A549 (cell line): Measurements from ENCODE around the gene TALDO1. TPM values are rescaled to one million over a fixed set of nuclear protein-coding genes. Genes with fewer than 3 reads are reported as not detected.

Source experiments
- ATAC-seq, 2 experiments: fragments of 200-7000 bp in 1 of 2; fragments of >200 bp in 1 of 2; cut with Nextera tagmentation in 1 of 2; cut with Tn5 transposase in 1 of 2; 3 replicates each; pipeline versions ENCODE4 v1.8.0 to v1.9.1; 2018 to 2020; ENCODE audit warnings: mild to moderate bottlenecking in 1 of 2, moderate library complexity in 1 of 2
- CTCF ChIA-PET: fragments of 300-600 bp; sonication (Branson Sonifier 250); formaldehyde crosslinking; extraction: SDS; loops from one replicate; lab custom pipeline; 2021; ENCODE audit warnings: antibody characterized with exemption, inconsistent platforms; lab: Yijun Ruan, JAX
- POLR2A ChIA-PET: fragments of 350-600 bp; formaldehyde crosslinking; extraction: SDS; loops from one replicate; lab custom pipeline; 2021; ENCODE audit warnings: antibody characterized with exemption, inconsistent platforms; lab: Yijun Ruan, JAX
- DNase-seq, 2 experiments: peaks; one replicate each; pipeline versions ENCODE4 v3.0.0 to v3.0.0-alpha.2; 2011 to 2016; ENCODE audit warnings: low read depth in 1 of 2, low spot score in 1 of 2
- FAIRE-seq: peaks from 2 replicates; lab custom pipeline; 2011; peaks lifted over from hg19 to GRCh38; lab: Jason Lieb, UNC
- H3K27ac ChIP-seq, 2 experiments: fragments of >200 bp; sonication (Bioruptor Twin); formaldehyde crosslinking; 3 replicates each; pipeline ENCODE4 v1.5.1; 2016 to 2017
- H3K4me1 ChIP-seq: fragments of >200 bp; sonication (Bioruptor Twin); formaldehyde crosslinking; 3 replicates; pipeline ENCODE4 v1.6.1; 2016
- H3K4me2 ChIP-seq: fragments of >200 bp; sonication (Bioruptor Twin); formaldehyde crosslinking; 3 replicates; pipeline ENCODE4 v1.6.1; 2016
- H3K4me3 ChIP-seq: fragments of >200 bp; sonication (Bioruptor Twin); formaldehyde crosslinking; 3 replicates; pipeline ENCODE4 v1.5.1; 2016
- H3K9me3 ChIP-seq: fragments of >200 bp; sonication (Bioruptor Twin); formaldehyde crosslinking; 3 replicates; pipeline ENCODE4 v1.6.1; 2016
- CEBPB ChIP-seq, 2 experiments: fragments of >200 bp in 1 of 2; sonication (Bioruptor Twin) in 1 of 2; formaldehyde crosslinking in 1 of 2; IDR thresholded peaks; 2 replicates each; pipeline ENCODE4 v1.6.1; 2012 to 2016
- CTCF ChIP-seq: fragments of >200 bp; sonication (Bioruptor Twin); formaldehyde crosslinking; IDR thresholded peaks from 3 replicates; pipeline ENCODE4 v1.5.1; 2016
- E2F6 ChIP-seq: IDR thresholded peaks from 2 replicates; pipeline ENCODE4 v1.6.1; 2012; ENCODE audit warnings: low read depth, borderline replicate concordance
- EHF ChIP-seq: fragments of 250-450 bp; sonication (Bioruptor Pico); IDR thresholded peaks from 2 replicates; pipeline ENCODE4 v1.5.0; 2020; ENCODE audit warnings: mild to moderate bottlenecking
- EHMT2 ChIP-seq: fragments of 200-600 bp; sonication (generic); IDR thresholded peaks from 2 replicates; pipeline ENCODE4 v1.6.1; 2016; ENCODE audit warnings: antibody characterized with exemption, low read depth, mild to moderate bottlenecking, moderate library complexity
- ESRRA ChIP-seq: fragments of 150-350 bp; IDR thresholded peaks from 2 replicates; pipeline ENCODE4 v1.6.1; 2014; ENCODE audit warnings: mild to moderate bottlenecking, low read length, borderline replicate concordance
- FOXS1 ChIP-seq: fragments of 250-450 bp; sonication (Bioruptor Pico); IDR thresholded peaks from 2 replicates; pipeline ENCODE4 v1.5.0; 2020; ENCODE audit warnings: mild to moderate bottlenecking, moderate library complexity
- HES2 ChIP-seq: fragments of >200 bp; sonication (Bioruptor Twin); formaldehyde crosslinking; IDR thresholded peaks from 2 replicates; pipeline ENCODE4 v1.6.1; 2016
- HEYL ChIP-seq: fragments of 250-450 bp; sonication (Bioruptor Pico); IDR thresholded peaks from 2 replicates; pipeline ENCODE4 v1.8.0; 2021; ENCODE audit warnings: mild to moderate bottlenecking, moderate library complexity
- HOXB13 ChIP-seq: fragments of 250-450 bp; sonication (Bioruptor Pico); IDR thresholded peaks from 2 replicates; pipeline ENCODE4 v1.5.0; 2020; ENCODE audit warnings: low read depth, mild to moderate bottlenecking, moderate library complexity
- HOXB5 ChIP-seq: fragments of 250-450 bp; sonication (Bioruptor Pico); IDR thresholded peaks from 2 replicates; pipeline ENCODE4 v1.5.0; 2020; ENCODE audit warnings: mild to moderate bottlenecking, moderate library complexity
- KDM5A ChIP-seq: fragments of 200-600 bp; sonication (generic); IDR thresholded peaks from 2 replicates; pipeline ENCODE4 v1.6.1; 2016; ENCODE audit warnings: antibody characterized with exemption, mild to moderate bottlenecking
- MAX ChIP-seq: IDR thresholded peaks from 2 replicates; pipeline ENCODE4 v1.6.1; 2012
- MYC ChIP-seq: IDR thresholded peaks from 2 replicates; pipeline ENCODE4 v1.6.1; 2012; ENCODE audit warnings: mild to moderate bottlenecking, inconsistent platforms, low read length, improper control_type of control experiment, borderline replicate concordance
- NPAS2 ChIP-seq: fragments of 250-450 bp; sonication (Bioruptor Pico); IDR thresholded peaks from 2 replicates; pipeline ENCODE4 v1.8.0; 2022; ENCODE audit warnings: mild to moderate bottlenecking, moderate library complexity, borderline replicate concordance
- PBX3 ChIP-seq: IDR thresholded peaks from 2 replicates; pipeline ENCODE4 v1.6.1; 2012
- POLR2A ChIP-seq: IDR thresholded peaks from 2 replicates; pipeline ENCODE4 v1.6.1; 2012; ENCODE audit warnings: mild to moderate bottlenecking, low read length
- POLR2AphosphoS2 ChIP-seq: conservative IDR thresholded peaks from 2 replicates; pipeline ENCODE4 v1.6.1; 2012; ENCODE audit warnings: low read length, improper control_type of control experiment, inconsistent platforms
- RAD21 ChIP-seq, 2 experiments: fragments of >200 bp in 1 of 2; sonication (Bioruptor Twin) in 1 of 2; formaldehyde crosslinking in 1 of 2; IDR thresholded peaks in 1 of 2; conservative IDR thresholded peaks in 1 of 2; 2 replicates in 1 of 2; 3 replicates in 1 of 2; pipeline ENCODE4 v1.6.1; 2012 to 2018; ENCODE audit warnings: inconsistent platforms in 1 of 2
- RFX5 ChIP-seq: fragments of 450-650 bp; IDR thresholded peaks from 2 replicates; pipeline ENCODE4 v1.7.1; 2014; ENCODE audit warnings: antibody characterized with exemption, mild to moderate bottlenecking, moderate library complexity
- RNF2 ChIP-seq: fragments of 200-600 bp; sonication (generic); IDR thresholded peaks from 2 replicates; pipeline ENCODE4 v1.6.1; 2016; ENCODE audit warnings: low read depth, mild to moderate bottlenecking, antibody characterized with exemption, moderate library complexity, borderline replicate concordance
- TP53 ChIP-seq: fragments of 250-450 bp; sonication (Bioruptor Pico); IDR thresholded peaks from 2 replicates; pipeline ENCODE4 v1.5.0; 2021; ENCODE audit warnings: mild to moderate bottlenecking, moderate library complexity
- ZFP36 ChIP-seq: fragments of 450-650 bp; IDR thresholded peaks from 2 replicates; pipeline ENCODE4 v1.6.1; 2014; ENCODE audit warnings: borderline replicate concordance; ENCODE audit not compliant: partially characterized antibody
- ZNF302 ChIP-seq: fragments of 250-450 bp; sonication (Bioruptor Pico); IDR thresholded peaks from 2 replicates; pipeline ENCODE4 v1.9.0; 2021; ENCODE audit warnings: inconsistent platforms, mild to moderate bottlenecking, moderate library complexity
- WGBS: methylation state at CpG from one replicate; pipeline ENCODE4 v1.1.6; 2017; ENCODE audit errors: missing lambda C conversion rate; 5-methylcytosine and 5-hydroxymethylcytosine counted together
- polyA plus RNA-seq, 4 experiments: library from polyadenylated mRNA; depleted of rRNA in 3 of 4; stranded (reverse); fragments of >200 nt; fragmentation: RNase III in 1 of 4; extraction: RNeasy Plus Mini Kit Qiagen cat#74134 plus additional on column Dnase treatment in 1 of 4; gene quantifications; 2 replicates in 3 of 4; 3 replicates in 1 of 4; pipeline ENCODE4 v1.2.3, GENCODE V29; 2011 to 2017

Gene TALDO1
- polyA plus RNA-seq, 2 of the 4 experiments (the other 2 are of a cell fraction): 287 to 391 TPM

- 0 out of 2 replicates have a peak, but pooled peaks have one; percentile 24 for TF ChIP-seq PBX3
- TF ChIP-seq EHMT2: no peak
- no peak for TF ChIP-seq ZFP36
- TF ChIP-seq TP53 (CRISPR knock-in tag): peak; percentile 35; the same call in 1 of the 2 replicates
- TF ChIP-seq ESRRA: no peak
- no peak for TF ChIP-seq EHF (CRISPR knock-in tag)
- TF ChIP-seq E2F6: peak; percentile 36; the same call in 1 of the 2 replicates
- TF ChIP-seq MYC: peak; percentile 67; the same call in 1 of the 2 replicates
- TF ChIP-seq HOXB13: no peak
Observed at GRCh38 chr11:798093-798713, 50.9 kb downstream of the TALDO1 start, which contains the start of gene SLC25A22 (continued).

GRCh38 chr11:799641-800316 is 52.5 kb downstream of the TALDO1 start:
- H3K4me1 ChIP-seq: peaks cover 37% of the 10 kb centered on the region
- ATAC-seq (no peak), FAIRE-seq (no peak), DNase-seq (no peak)
- no peak overlapping the region for H3K27ac ChIP-seq
- H3K4me2 ChIP-seq: no peak overlapping the region
- POLR2A ChIA-PET: no interaction called here
- CTCF ChIA-PET: interaction anchor here (0.9 to 1.9 kb wide), 5 partner anchors 9 to 53 kb away, joined by 3 to 10 read pairs (median 4); partner anchors contain the start of genes CEND1, GATD1, RPLP2 and TALDO1
- TF ChIP-seq NPAS2 (no peak), RAD21 (conservative IDR thresholded peaks at IDR 0.05 in 1 of 2, IDR thresholded peaks at IDR 0.05 in 1 of 2) (no peak), POLR2A (no peak), HEYL (no peak), RNF2 (no peak), HES2 (no peak), CTCF (no peak)
- TF ChIP-seq, all 56 proteins: peak for 0
- no peaks in the 10 kb centered on the region for H3K9me3 ChIP-seq
- H3K4me3 ChIP-seq: no peak overlapping the region
- WGBS: 93% methylated on average over 7 of the region's 32 CpGs

GRCh38 chr11:800473-800872 is 53.2 kb downstream of the TALDO1 start:
- CTCF ChIA-PET: interaction anchor here (1.0 kb wide), 2 partner anchors 11 to 35 kb away, joined by 3 read pairs; partner anchors contain the start of gene CEND1

More at GRCh38 chr11:800473-800872, 53.2 kb downstream of the TALDO1 start:
- Histone ChIP-seq H3K4me1 (peaks cover 30% of the 10 kb centered on the region), H3K27ac (no peak overlapping the region), H3K4me2 (no peak overlapping the region), H3K4me3 (no peak overlapping the region), H3K9me3 (no peaks in the 10 kb centered on the region)
- no peak for DNase-seq
- TF ChIP-seq FOXS1 (CRISPR knock-in tag): no peak
- TF ChIP-seq E2F6: no peak
- no peak for TF ChIP-seq EHMT2
- TF ChIP-seq KDM5A: no peak
- TF ChIP-seq HOXB5: no peak
- no peak for TF ChIP-seq MAX
- TF ChIP-seq EHF (CRISPR knock-in tag): no peak
- no peak for TF ChIP-seq POLR2AphosphoS2
- TF ChIP-seq CEBPB (IDR thresholded peaks at IDR 0.05): no peak
- no peak for TF ChIP-seq RFX5
- no peak for TF ChIP-seq ZNF302 (CRISPR knock-in tag)
- no peak for TF ChIP-seq MYC
- no peak for TF ChIP-seq RAD21 (conservative IDR thresholded peaks at IDR 0.05 in 1 of 2, IDR thresholded peaks at IDR 0.05 in 1 of 2)
- WGBS: 90% methylated on average over 29 of the region's 30 CpGs
- no peak for ATAC-seq
- POLR2A ChIA-PET: no interaction called here
- no peak for FAIRE-seq
